HFFc6 (cell line): ENCODE data around the gene CBARP. TPM values are rescaled to one million over a fixed set of nuclear protein-coding genes. Genes with fewer than 3 reads are reported as not detected.

ENCODE experiments used
- DNase-seq: peaks from one replicate; pipeline ENCODE4 v3.0.0-alpha.2; 2018
- H3K27ac Mint-ChIP-seq: 2 replicates; pipeline ENCODE4 v1.8.0; 2020; ENCODE audit warnings: mild to moderate bottlenecking, mixed read lengths
- H3K27me3 Mint-ChIP-seq: 2 replicates; pipeline ENCODE4 v1.8.0; 2021; ENCODE audit warnings: mild to moderate bottlenecking, moderate library complexity, mixed read lengths; ENCODE audit not compliant: insufficient read depth
- H3K36me3 Mint-ChIP-seq: 2 replicates; pipeline ENCODE4 v1.8.0; 2021; ENCODE audit warnings: low read depth, mixed read lengths
- H3K4me1 Mint-ChIP-seq: 2 replicates; pipeline ENCODE4 v1.8.0; 2020; ENCODE audit warnings: low read depth, mixed read lengths
- H3K4me3 Mint-ChIP-seq: 2 replicates; pipeline ENCODE4 v1.8.0; 2020; ENCODE audit warnings: mild to moderate bottlenecking, moderate library complexity, mixed read lengths
- H3K9me3 Mint-ChIP-seq: 2 replicates; pipeline ENCODE4 v1.8.0; 2020; ENCODE audit warnings: mild to moderate bottlenecking, mixed read lengths
- CTCF ChIP-seq: fragments of 200-600 bp; sonication (generic); IDR thresholded peaks from 2 replicates; pipeline ENCODE4 v1.5.0; 2021; ENCODE audit warnings: antibody characterized with exemption, mild to moderate bottlenecking
- total RNA-seq, 6 experiments: library from RNA; stranded (reverse); fragmentation: NEBNext Ultra II Directional; extraction: Animal tissue kit (Norgen Biotek cat#: 25700); gene quantifications; 2 replicates in 1 of 6; 3 replicates in 5 of 6; pipeline ENCODE4 v1.2.3, GENCODE V29; 2021

The CBARP gene
- total RNA-seq, 6 experiments from 2014 or later = 7.6 to 12.7 (median 8.6) TPM

- Mint-ChIP-seq H3K27me3 (peaks cover 27% of the 10 kb centered on the region), H3K9me3 (no peaks in the 10 kb centered on the region), H3K36me3 (peaks cover 5% of the 10 kb centered on the region; the same call in 1 of the 2 replicates), H3K4me3 (peak overlapping the region; percentile 71), H3K4me1 (peaks cover 58% of the 10 kb centered on the region), H3K27ac (peak overlapping the region; percentile 93)
- DNase-seq = peak; percentile 35
- no peak for TF ChIP-seq CTCF
These were observed 21.5 kb upstream of the CBARP start for GRCh38 chr19:1259206-1259875.

DNA sequence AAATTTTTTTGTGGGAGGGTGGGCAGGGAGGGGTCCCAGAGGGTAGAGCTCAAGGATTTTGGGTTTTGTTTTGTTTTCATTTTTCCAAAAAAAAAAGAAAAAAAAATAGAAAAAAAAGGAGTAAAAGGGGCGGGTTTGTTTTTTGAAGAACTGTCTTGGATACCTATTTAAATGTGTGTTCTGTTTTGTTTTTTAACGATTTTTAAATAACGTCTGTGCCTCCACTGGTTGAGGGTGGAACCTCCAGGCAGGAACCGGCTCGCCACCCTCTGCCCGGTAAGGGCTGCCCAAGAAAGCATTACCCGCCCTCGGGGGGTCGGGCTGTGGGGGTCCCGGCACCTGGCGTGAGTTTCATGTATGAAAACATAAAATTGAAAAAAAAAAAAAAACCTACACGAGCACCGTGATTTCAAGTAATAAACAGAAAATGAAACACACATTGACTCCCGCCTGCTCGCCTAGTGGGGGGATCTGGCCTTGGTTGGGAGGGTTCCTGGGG, 21.0 kb upstream of the CBARP start:
- TF ChIP-seq CTCF = no peak; the same call in 1 of the 2 replicates
- Mint-ChIP-seq H3K27ac (peak overlapping the region; percentile 93), H3K4me1 (peaks cover 58% of the 10 kb centered on the region), H3K9me3 (no peaks in the 10 kb centered on the region), H3K36me3 (peaks cover 5% of the 10 kb centered on the region; the same call in 1 of the 2 replicates), H3K4me3 (peak overlapping the region; percentile 71), H3K27me3 (peaks cover 27% of the 10 kb centered on the region)
- peak; percentile 30 for DNase-seq

DNA sequence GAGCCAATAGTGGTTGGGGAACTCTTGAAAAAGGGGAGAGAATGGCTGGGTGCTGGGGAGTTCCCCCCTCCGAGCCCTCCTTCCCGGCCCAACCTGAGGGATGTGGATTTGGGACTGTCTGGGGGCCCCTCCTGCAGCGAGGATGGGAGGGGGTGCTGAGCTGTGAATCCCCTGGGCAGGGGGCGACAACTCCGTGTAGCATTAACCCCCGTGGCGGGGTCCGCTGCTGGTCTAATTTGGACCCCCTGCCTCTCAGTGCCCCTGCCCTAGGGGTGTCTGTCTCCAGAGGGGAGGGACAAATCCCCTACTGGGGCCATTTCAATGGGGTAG, 20.3 kb upstream of the CBARP start:
- no peak for DNase-seq
- Mint-ChIP-seq H3K27ac (peak overlapping the region; percentile 93), H3K9me3 (no peaks in the 10 kb centered on the region), H3K27me3 (peaks cover 30% of the 10 kb centered on the region), H3K36me3 (peaks cover 10% of the 10 kb centered on the region), H3K4me3 (peak overlapping the region; percentile 71), H3K4me1 (peaks cover 60% of the 10 kb centered on the region)
- TF ChIP-seq CTCF = no peak

- no peak for DNase-seq
- peak overlapping the region; percentile 93 for H3K27ac Mint-ChIP-seq
- H3K4me1 Mint-ChIP-seq = peaks cover 55% of the 10 kb centered on the region
- peaks cover 10% of the 10 kb centered on the region for H3K36me3 Mint-ChIP-seq
- H3K4me3 Mint-ChIP-seq = peak overlapping the region; percentile 71
- H3K27me3 Mint-ChIP-seq = peaks cover 30% of the 10 kb centered on the region
- no peaks in the 10 kb centered on the region for H3K9me3 Mint-ChIP-seq
- TF ChIP-seq CTCF = no peak
These were observed 19.8 kb upstream of the CBARP start for GRCh38 chr19:1257475-1258162.

GRCh38 chr19:1256646-1257474, 19.1 kb upstream of the CBARP start:
- Mint-ChIP-seq H3K9me3 (no peaks in the 10 kb centered on the region), H3K36me3 (peaks cover 10% of the 10 kb centered on the region), H3K27me3 (peaks cover 34% of the 10 kb centered on the region), H3K27ac (peak overlapping the region; percentile 93), H3K4me3 (peak overlapping the region; percentile 71; the same call in 1 of the 2 replicates), H3K4me1 (peaks cover 50% of the 10 kb centered on the region)
- DNase-seq = no peak
- no peak for TF ChIP-seq CTCF
